HCT116 (cell line): ENCODE results near the gene CPZ. TPM values are rescaled to one million over a fixed set of nuclear protein-coding genes. Genes with fewer than 3 reads are reported as not detected.

Experiments
- ATAC-seq: fragments of 200-7000 bp; cut with Tn5 transposase; 2 replicates; pipeline ENCODE4 v1.9.1; 2020; ENCODE audit warnings: mild to moderate bottlenecking, moderate library complexity
- BruUV-seq: library from RNA; stranded (reverse); fragments of 400-500 nt; replicated peaks from 2 replicates; lab custom pipeline; 2021; lab: Mats Ljungman, UMichigan
- CTCF ChIA-PET: fragments of 300-600 bp; sonication (Branson Sonifier 250); formaldehyde crosslinking; loops from one replicate; lab custom pipeline; 2021; ENCODE audit warnings: antibody characterized with exemption; lab: Charles Lee
- POLR2A ChIA-PET: fragments of 300-600, 350-600 bp; sonication (Branson Sonifier 250); formaldehyde crosslinking; loops from one replicate; lab custom pipeline; 2021; ENCODE audit warnings: antibody characterized with exemption; lab: Charles Lee
- RAD21 ChIA-PET, 2 experiments: fragments of 300-600 bp; sonication (Branson Sonifier 250); formaldehyde crosslinking; loops; one replicate each; lab custom pipeline; 2023; ENCODE audit warnings: low total read pairs in 2 of 2; ENCODE audit not compliant: uncharacterized antibody in 2 of 2, unreplicated experiment in 2 of 2, low non-redundant PET in 1 of 2; lab: Charles Lee
- DNase-seq: peaks from one replicate; pipeline ENCODE4 v3.0.0-alpha.2; 2010; ENCODE audit warnings: low read depth, low spot score
- H2AFZ ChIP-seq: fragments of 200-600 bp; shearing (Covaris generic), sonication (generic); 2 replicates; pipeline ENCODE4 v1.6.1; 2017; ENCODE audit warnings: low read depth, mixed run types, mixed read lengths, antibody characterized with exemption, low read length; ENCODE audit not compliant: poor library complexity, severe bottlenecking
- H3K27ac ChIP-seq: 2 replicates; pipeline ENCODE4 v1.5.1; 2012; ENCODE audit warnings: low read depth, low read length
- H3K27me3 ChIP-seq: fragments of 200-600 bp; sonication (generic); 2 replicates; pipeline ENCODE4 v1.6.1; 2016; ENCODE audit warnings: mixed run types, low read length, mixed read lengths; ENCODE audit not compliant: insufficient read depth
- H3K36me3 ChIP-seq, 2 experiments: fragments of 200-500 bp in 1 of 2; fragments of 200-600 bp in 1 of 2; sonication (Bioruptor generic) in 1 of 2; sonication (generic) in 1 of 2; 2 replicates each; pipeline versions ENCODE4 v1.5.1 to v1.6.1; 2014 to 2016; ENCODE audit warnings: low read length in 2 of 2, inconsistent platforms in 1 of 2, mixed read lengths in 1 of 2, mixed run types in 1 of 2; ENCODE audit not compliant: insufficient read depth in 2 of 2, control insufficient read depth in 1 of 2
- H3K4me1 ChIP-seq, 2 experiments: fragments of 200-600 bp in 1 of 2; sonication (generic) in 1 of 2; 2 replicates each; pipeline versions ENCODE4 v1.5.1 to v1.6.1; 2012 to 2017; ENCODE audit warnings: low read length in 2 of 2, inconsistent platforms in 1 of 2, mild to moderate bottlenecking in 1 of 2, mixed read lengths in 1 of 2, mixed run types in 1 of 2, moderate library complexity in 1 of 2; ENCODE audit not compliant: insufficient read depth in 2 of 2, control insufficient read depth in 1 of 2
- H3K4me2 ChIP-seq: fragments of 200-600 bp; sonication (generic); 2 replicates; pipeline ENCODE4 v1.6.1; 2017; ENCODE audit warnings: mixed run types, low read length, mixed read lengths
- H3K4me3 ChIP-seq, 2 experiments: fragments of 200-600 bp in 1 of 2; sonication (generic) in 1 of 2; replicated peaks in 1 of 2; 2 replicates each; pipeline ENCODE4 v1.5.1; 2011 to 2016; ENCODE audit warnings: low read length in 2 of 2, control low read depth in 1 of 2, low read depth in 1 of 2, mild to moderate bottlenecking in 1 of 2, mixed read lengths in 1 of 2, mixed run types in 1 of 2
- H3K79me2 ChIP-seq: fragments of 200-600 bp; sonication (generic); 2 replicates; pipeline ENCODE4 v1.6.1; 2017; ENCODE audit warnings: mild to moderate bottlenecking, mixed run types, low read length, moderate library complexity, mixed read lengths; ENCODE audit not compliant: insufficient read depth
- H3K9ac ChIP-seq: fragments of 200-600 bp; sonication (generic); 2 replicates; pipeline ENCODE4 v1.6.1; 2016; ENCODE audit warnings: low read length, mixed read lengths
- H3K9me2 ChIP-seq: fragments of 200-600 bp; sonication (generic), shearing (Covaris generic); 2 replicates; pipeline ENCODE4 v1.6.1; 2017; ENCODE audit warnings: mixed run types, mild to moderate bottlenecking, moderate library complexity; ENCODE audit not compliant: insufficient read depth
- H3K9me3 ChIP-seq, 2 experiments: fragments of 200-500 bp in 1 of 2; fragments of 200-600 bp in 1 of 2; sonication (Bioruptor generic) in 1 of 2; sonication (generic) in 1 of 2; 2 replicates each; pipeline ENCODE4 v1.6.1; 2014 to 2017; ENCODE audit warnings: low read length in 2 of 2, mixed read lengths in 2 of 2, inconsistent platforms in 1 of 2, low read depth in 1 of 2, mild to moderate bottlenecking in 1 of 2, mixed run types in 1 of 2, moderate library complexity in 1 of 2; ENCODE audit not compliant: control insufficient read depth in 1 of 2, insufficient read depth in 1 of 2
- H4K20me1 ChIP-seq: fragments of 200-600 bp; sonication (generic), shearing (Covaris generic); 2 replicates; pipeline ENCODE4 v1.6.1; 2017; ENCODE audit warnings: mixed run types, mild to moderate bottlenecking, moderate library complexity; ENCODE audit not compliant: insufficient read depth
- EGR1 ChIP-seq: IDR thresholded peaks from 2 replicates; pipeline ENCODE4 v1.6.1; 2012; ENCODE audit warnings: low read depth
- ELF1 ChIP-seq: IDR thresholded peaks from 2 replicates; pipeline ENCODE4 v1.6.1; 2012; ENCODE audit warnings: low read depth, borderline replicate concordance
- EZH2 ChIP-seq: fragments of 200-600 bp; sonication (generic); IDR thresholded peaks from 2 replicates; pipeline ENCODE4 v1.6.1; 2017; ENCODE audit warnings: antibody characterized with exemption, mixed run types
- FOSL1 ChIP-seq: IDR thresholded peaks from 2 replicates; pipeline ENCODE4 v1.6.1; 2012; ENCODE audit warnings: low read depth
- POLR2AphosphoS5 ChIP-seq: IDR thresholded peaks from 2 replicates; pipeline ENCODE4 v1.6.1; 2011; ENCODE audit warnings: mild to moderate bottlenecking, low read depth, low read length, moderate library complexity
- SIN3A ChIP-seq: IDR thresholded peaks from 2 replicates; pipeline ENCODE4 v1.6.1; 2012; ENCODE audit warnings: low read depth
- SP1 ChIP-seq: IDR thresholded peaks from 2 replicates; pipeline ENCODE4 v1.6.1; 2012; ENCODE audit warnings: low read depth
- SRF ChIP-seq: IDR thresholded peaks from 2 replicates; pipeline ENCODE4 v1.6.1; 2012; ENCODE audit warnings: low read depth
- YY1 ChIP-seq: IDR thresholded peaks from 2 replicates; pipeline ENCODE4 v1.6.1; 2011; ENCODE audit warnings: low read length, low read depth, moderate library complexity, mild to moderate bottlenecking; ENCODE audit not compliant: insufficient replicate concordance; ENCODE audit errors: extremely low read depth
- ZFX ChIP-seq: fragments of 450-650 bp; IDR thresholded peaks from 2 replicates; pipeline ENCODE4 v1.6.1; 2017
- intact Hi-C: fragments of 100-400 bp; cut with micrococcal nuclease; formaldehyde crosslinking; loops from 2 replicates; pipeline ENCODE4 v1.10.0; 2022
- total RNA-seq: library from RNA; stranded (reverse); gene quantifications from one replicate; pipeline ENCODE4 v1.2.1, GENCODE V29; 2021; ENCODE audit not compliant: unreplicated experiment
- TF ChIP-seq, protein P1 (sequence below): IDR thresholded peaks from 2 replicates; pipeline ENCODE4 v1.6.1; 2012
- TF ChIP-seq, protein P2 (sequence below): IDR thresholded peaks from 2 replicates; pipeline ENCODE4 v1.6.1; 2011; ENCODE audit warnings: mild to moderate bottlenecking, low read length, moderate library complexity; ENCODE audit not compliant: insufficient replicate concordance; ENCODE audit errors: extremely low read depth
- TF ChIP-seq, protein P3 (sequence below): IDR thresholded peaks from 2 replicates; pipeline ENCODE4 v1.6.1; 2012
- TF ChIP-seq, protein P4 (sequence below), 3 experiments: fragments of 200-600 bp in 1 of 3; sonication (generic) in 1 of 3; IDR thresholded peaks in 2 of 3; conservative IDR thresholded peaks in 1 of 3; 2 replicates each; pipeline ENCODE4 v1.5.1; 2012 to 2017; ENCODE audit warnings: low read depth in 2 of 3, low read length in 2 of 3, antibody characterized with exemption in 1 of 3, borderline replicate concordance in 1 of 3, control low read depth in 1 of 3, mild to moderate bottlenecking in 1 of 3, mixed read lengths in 1 of 3, mixed run types in 1 of 3, moderate library complexity in 1 of 3; ENCODE audit not compliant: insufficient read depth in 1 of 3
- TF ChIP-seq, protein P5 (sequence below): IDR thresholded peaks from 2 replicates; pipeline ENCODE4 v1.6.1; 2012; ENCODE audit warnings: low read depth

Gene CPZ
- total RNA-seq, 1 experiment from 2014 or later: not detected

DNA sequence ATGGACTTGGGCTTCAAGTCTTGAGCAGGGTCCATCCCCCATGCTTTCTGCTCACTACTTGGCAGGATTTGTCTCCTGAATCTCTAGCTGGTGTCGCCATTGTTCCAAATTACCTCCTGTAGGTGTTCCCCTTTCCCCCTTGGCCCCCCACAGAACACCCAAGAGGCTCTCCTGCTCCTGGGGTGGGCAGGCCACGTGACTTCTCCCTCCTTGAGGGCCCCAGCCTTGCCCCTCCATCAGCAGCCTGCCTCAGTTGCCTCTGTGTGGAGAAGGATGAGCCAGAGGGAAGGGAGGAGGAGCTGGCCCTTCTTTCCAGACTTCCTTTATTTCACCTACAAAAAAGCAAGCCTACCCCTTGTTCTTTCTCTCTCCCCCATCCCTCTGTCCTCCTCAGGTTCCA, 10.5 kb upstream of the CPZ start:
- no peak overlapping the region for H3K4me3 ChIP-seq
- no peaks in the 10 kb centered on the region for H3K79me2 ChIP-seq
- H3K4me1 ChIP-seq: no peaks in the 10 kb centered on the region
- H3K4me2 ChIP-seq: no peak overlapping the region
- H2AFZ ChIP-seq: no peak overlapping the region
- no peaks in the 10 kb centered on the region for H3K9me3 ChIP-seq
- RAD21 ChIA-PET: no interaction called here
- ATAC-seq: no peak
- TF ChIP-seq SP1: no peak
- no peak for TF ChIP-seq POLR2AphosphoS5
- TF ChIP-seq, protein P1, sequence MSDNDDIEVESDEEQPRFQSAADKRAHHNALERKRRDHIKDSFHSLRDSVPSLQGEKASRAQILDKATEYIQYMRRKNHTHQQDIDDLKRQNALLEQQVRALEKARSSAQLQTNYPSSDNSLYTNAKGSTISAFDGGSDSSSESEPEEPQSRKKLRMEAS: no peak
- TF ChIP-seq SIN3A: no peak
- no peak for TF ChIP-seq YY1
- no peak for TF ChIP-seq SRF
- TF ChIP-seq, protein P2, sequence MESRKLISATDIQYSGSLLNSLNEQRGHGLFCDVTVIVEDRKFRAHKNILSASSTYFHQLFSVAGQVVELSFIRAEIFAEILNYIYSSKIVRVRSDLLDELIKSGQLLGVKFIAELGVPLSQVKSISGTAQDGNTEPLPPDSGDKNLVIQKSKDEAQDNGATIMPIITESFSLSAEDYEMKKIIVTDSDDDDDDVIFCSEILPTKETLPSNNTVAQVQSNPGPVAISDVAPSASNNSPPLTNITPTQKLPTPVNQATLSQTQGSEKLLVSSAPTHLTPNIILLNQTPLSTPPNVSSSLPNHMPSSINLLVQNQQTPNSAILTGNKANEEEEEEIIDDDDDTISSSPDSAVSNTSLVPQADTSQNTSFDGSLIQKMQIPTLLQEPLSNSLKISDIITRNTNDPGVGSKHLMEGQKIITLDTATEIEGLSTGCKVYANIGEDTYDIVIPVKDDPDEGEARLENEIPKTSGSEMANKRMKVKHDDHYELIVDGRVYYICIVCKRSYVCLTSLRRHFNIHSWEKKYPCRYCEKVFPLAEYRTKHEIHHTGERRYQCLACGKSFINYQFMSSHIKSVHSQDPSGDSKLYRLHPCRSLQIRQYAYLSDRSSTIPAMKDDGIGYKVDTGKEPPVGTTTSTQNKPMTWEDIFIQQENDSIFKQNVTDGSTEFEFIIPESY: no peak
- no peak for TF ChIP-seq ZFX
- TF ChIP-seq, protein P3, sequence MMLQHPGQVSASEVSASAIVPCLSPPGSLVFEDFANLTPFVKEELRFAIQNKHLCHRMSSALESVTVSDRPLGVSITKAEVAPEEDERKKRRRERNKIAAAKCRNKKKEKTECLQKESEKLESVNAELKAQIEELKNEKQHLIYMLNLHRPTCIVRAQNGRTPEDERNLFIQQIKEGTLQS: no peak
- TF ChIP-seq EGR1: no peak
- no peak for TF ChIP-seq ELF1
- TF ChIP-seq, protein P4, sequence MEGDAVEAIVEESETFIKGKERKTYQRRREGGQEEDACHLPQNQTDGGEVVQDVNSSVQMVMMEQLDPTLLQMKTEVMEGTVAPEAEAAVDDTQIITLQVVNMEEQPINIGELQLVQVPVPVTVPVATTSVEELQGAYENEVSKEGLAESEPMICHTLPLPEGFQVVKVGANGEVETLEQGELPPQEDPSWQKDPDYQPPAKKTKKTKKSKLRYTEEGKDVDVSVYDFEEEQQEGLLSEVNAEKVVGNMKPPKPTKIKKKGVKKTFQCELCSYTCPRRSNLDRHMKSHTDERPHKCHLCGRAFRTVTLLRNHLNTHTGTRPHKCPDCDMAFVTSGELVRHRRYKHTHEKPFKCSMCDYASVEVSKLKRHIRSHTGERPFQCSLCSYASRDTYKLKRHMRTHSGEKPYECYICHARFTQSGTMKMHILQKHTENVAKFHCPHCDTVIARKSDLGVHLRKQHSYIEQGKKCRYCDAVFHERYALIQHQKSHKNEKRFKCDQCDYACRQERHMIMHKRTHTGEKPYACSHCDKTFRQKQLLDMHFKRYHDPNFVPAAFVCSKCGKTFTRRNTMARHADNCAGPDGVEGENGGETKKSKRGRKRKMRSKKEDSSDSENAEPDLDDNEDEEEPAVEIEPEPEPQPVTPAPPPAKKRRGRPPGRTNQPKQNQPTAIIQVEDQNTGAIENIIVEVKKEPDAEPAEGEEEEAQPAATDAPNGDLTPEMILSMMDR (IDR thresholded peaks at IDR 0.05 in 2 of 3, conservative IDR thresholded peaks at IDR 0.05 in 1 of 3; ENCODE audit: borderline replicate concordance in 1 of 3, insufficient read depth in 1 of 3, low read depth in 2 of 3, low read length in 2 of 3): no peak
- TF ChIP-seq, protein P5, sequence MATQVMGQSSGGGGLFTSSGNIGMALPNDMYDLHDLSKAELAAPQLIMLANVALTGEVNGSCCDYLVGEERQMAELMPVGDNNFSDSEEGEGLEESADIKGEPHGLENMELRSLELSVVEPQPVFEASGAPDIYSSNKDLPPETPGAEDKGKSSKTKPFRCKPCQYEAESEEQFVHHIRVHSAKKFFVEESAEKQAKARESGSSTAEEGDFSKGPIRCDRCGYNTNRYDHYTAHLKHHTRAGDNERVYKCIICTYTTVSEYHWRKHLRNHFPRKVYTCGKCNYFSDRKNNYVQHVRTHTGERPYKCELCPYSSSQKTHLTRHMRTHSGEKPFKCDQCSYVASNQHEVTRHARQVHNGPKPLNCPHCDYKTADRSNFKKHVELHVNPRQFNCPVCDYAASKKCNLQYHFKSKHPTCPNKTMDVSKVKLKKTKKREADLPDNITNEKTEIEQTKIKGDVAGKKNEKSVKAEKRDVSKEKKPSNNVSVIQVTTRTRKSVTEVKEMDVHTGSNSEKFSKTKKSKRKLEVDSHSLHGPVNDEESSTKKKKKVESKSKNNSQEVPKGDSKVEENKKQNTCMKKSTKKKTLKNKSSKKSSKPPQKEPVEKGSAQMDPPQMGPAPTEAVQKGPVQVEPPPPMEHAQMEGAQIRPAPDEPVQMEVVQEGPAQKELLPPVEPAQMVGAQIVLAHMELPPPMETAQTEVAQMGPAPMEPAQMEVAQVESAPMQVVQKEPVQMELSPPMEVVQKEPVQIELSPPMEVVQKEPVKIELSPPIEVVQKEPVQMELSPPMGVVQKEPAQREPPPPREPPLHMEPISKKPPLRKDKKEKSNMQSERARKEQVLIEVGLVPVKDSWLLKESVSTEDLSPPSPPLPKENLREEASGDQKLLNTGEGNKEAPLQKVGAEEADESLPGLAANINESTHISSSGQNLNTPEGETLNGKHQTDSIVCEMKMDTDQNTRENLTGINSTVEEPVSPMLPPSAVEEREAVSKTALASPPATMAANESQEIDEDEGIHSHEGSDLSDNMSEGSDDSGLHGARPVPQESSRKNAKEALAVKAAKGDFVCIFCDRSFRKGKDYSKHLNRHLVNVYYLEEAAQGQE: no peak
- TF ChIP-seq EZH2: no peak
- TF ChIP-seq FOSL1: no peak
- TF ChIP-seq, all 23 proteins: peak for 0
- Histone ChIP-seq H3K9ac (no peak overlapping the region), H3K27me3 (peaks cover 28% of the 10 kb centered on the region), H3K36me3 (no peaks in the 10 kb centered on the region), H3K9me2 (no peaks in the 10 kb centered on the region), H4K20me1 (no peaks in the 10 kb centered on the region), H3K27ac (no peak overlapping the region)
- ChIA-PET POLR2A (no interaction called here), CTCF (no interaction called here)
- intact Hi-C loops: no loop called here
- DNase-seq: no peak
- BruUV-seq: no TSS peak
